Keratinocyte (primary cell): ENCODE data around the gene RNF145.

Experiments
- CTCF ChIP-seq, 3 experiments: IDR thresholded peaks in 1 of 3; conservative IDR thresholded peaks in 1 of 3; optimal IDR thresholded peaks in 1 of 3; 2 replicates in 2 of 3; 3 replicates in 1 of 3; pipeline versions ENCODE3 to v1.5.1; 2011; ENCODE audit warnings: low read length in 3 of 3, mild to moderate bottlenecking in 3 of 3, moderate library complexity in 2 of 3, control low read depth in 1 of 3, inconsistent platforms in 1 of 3; ENCODE audit not compliant: insufficient read depth in 2 of 3; ENCODE audit errors: extremely low read depth in 1 of 3
- EZH2 ChIP-seq: IDR thresholded peaks from one replicate; pipeline ENCODE4 v1.6.1; 2012; ENCODE audit warnings: inconsistent platforms, mild to moderate bottlenecking, low read length, moderate library complexity

DNA sequence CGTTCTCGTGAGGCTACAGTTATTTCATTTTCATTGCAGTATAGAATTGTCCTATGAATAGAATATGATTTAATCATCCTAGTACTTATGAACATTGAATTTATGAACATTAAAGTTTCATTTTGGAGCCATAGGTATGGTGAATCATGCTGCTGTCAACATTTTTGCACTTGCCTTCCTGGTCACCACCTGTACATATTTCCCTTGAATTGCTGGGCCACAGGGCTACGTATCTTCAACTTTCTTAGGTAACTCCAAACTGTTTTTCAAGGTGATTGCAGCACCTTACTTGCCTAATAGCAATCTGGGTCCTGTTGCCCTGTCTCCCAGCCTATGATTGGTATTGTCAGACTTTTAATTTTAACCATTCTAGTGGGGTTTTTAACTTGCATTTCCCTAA lies 6.5 kb upstream of the RNF145 start:
- TF ChIP-seq CTCF (optimal IDR thresholded peaks at IDR 0.05 in 1 of 3, IDR thresholded peaks at IDR 0.05 in 1 of 3, conservative IDR thresholded peaks at IDR 0.05 in 1 of 3; ENCODE audit: extremely low read depth in 1 of 3, insufficient read depth in 2 of 3, low read length in 3 of 3) (no peak), EZH2 (no peak)
